Tongue (tissue), 2 donors: ENCODE measurements around the gene TMEM14A. TPM values are rescaled to one million over a fixed set of nuclear protein-coding genes. Genes with fewer than 3 reads are reported as not detected.
A peak's percentile ranks its signal among the peaks of the same experiment; 100 is the strongest.
"Not testable (repeated sequence)": the region's sequence is repeated elsewhere in the genome, so short reads cannot be mapped to it uniquely, and the experiment has no call there.

Source experiments
- DNase-seq: peaks from one replicate; pipeline ENCODE4 v3.0.0-alpha.2; 2015
- total RNA-seq: library from RNA; depleted of rRNA; stranded (reverse); fragments of >200 nt; gene quantifications from one replicate; pipeline ENCODE4 v1.2.3, GENCODE V29; 2014

TMEM14A gene
- total RNA-seq, 1 donor from 2014 or later, result 25.4 TPM

DNA sequence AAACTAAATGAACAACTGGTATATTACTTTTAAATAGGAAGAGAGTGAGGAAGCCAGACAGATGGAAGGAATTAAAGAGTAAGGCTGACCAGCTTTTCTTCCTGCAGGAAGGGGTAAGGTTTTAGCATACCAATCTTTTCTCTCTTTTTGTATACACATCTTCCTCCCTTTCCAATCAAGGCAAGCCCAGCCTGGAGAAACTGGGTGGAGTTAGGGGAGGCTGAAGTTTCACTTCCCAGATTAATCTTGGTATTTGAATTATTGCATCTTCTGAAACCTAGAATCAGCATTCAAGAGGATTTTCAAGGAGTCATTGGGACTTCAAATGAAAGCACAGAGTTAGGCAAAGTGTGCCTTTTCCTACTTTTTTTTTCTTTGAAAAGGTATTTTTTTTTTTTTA, 33.1 kb downstream of the TMEM14A start:
- no peak for DNase-seq

DNA sequence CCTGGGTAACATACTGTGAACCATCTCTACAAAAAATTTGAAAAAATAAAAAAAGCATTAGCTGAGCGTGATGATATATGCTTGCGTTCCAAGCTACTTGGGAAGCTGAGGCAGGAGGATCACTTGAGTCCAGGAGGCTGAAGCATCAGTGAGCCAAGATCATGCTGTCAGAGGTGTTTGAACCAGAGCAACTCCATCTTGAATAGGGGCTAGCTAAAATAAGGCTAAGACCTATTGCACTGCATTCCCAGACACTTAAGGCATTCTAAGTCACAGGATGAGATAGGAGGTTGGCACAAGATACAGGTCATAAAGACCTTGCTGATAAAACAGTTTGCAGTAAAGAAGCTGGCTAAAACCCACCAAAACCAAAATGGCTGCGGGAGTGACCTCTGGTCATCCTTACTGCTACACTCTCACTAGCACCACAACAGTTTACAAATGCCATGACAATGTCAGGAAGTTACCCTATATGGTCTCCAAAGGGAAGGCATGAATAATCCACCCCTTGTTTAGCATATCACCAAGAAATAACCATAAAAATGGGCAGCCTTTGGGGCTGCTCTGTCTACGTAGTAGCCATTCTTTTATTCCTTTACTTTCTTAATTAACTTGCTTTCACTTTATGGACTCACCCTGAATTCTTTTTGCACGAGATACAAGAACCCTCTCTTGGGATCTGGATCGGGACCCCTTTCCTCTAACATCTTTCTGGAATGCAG, 34.0 kb downstream of the TMEM14A start:
- not testable (repeated sequence) for DNase-seq

DNA sequence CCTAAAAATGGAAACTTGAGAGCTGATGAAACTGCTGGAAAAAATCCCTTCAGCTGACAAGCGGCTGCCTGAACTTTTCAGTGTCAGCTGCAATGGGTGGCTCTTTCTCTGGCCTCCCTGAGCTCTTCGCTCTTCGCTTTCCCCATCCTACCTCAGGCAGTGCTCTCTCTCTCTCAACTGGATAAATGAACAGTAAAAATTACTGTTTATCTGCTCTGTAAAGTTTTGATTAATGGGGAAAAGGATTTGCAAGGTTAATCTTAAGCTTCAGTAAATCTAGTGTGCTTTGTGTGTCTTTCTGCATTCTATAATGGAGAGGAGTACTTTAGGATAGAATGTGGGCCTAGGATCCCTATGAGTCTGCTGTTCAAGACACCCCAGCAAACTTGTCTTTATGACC, 35.1 kb downstream of the TMEM14A start:
- DNase-seq, result no peak

DNA sequence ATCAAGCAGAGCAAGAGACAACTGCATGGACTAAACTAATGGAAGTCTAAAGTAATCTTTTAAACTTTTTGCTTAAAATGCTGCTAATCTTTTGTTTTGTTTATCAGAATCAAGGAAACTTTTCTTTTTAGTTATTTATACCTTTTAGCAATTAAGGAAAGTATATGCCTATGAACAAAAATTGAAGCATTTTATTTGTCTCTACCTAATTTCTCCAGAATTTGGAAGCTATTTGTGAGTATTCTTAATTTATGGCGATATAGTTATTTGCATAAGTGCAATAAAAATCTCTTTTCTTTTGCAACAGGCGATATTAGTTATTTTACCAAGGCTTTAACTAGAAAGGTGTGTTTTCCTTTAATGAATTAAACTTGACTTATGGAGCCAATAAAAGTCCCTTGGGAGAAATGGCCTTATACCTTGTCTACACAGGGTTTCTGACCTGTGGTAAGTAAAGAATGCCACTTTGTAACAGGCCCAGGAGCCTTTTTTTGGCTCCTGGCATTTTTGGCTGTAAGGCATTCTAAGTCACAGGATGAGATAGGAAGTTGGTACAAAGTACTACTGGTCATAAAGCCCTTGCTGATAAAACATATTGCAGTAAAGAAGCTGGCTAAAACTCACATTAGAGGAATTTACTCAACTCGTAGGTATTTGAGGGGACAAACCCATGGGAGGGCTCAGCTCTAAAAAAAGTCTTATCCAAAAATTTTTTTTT, 37.2 kb downstream of the TMEM14A start:
- no peak for DNase-seq

DNA sequence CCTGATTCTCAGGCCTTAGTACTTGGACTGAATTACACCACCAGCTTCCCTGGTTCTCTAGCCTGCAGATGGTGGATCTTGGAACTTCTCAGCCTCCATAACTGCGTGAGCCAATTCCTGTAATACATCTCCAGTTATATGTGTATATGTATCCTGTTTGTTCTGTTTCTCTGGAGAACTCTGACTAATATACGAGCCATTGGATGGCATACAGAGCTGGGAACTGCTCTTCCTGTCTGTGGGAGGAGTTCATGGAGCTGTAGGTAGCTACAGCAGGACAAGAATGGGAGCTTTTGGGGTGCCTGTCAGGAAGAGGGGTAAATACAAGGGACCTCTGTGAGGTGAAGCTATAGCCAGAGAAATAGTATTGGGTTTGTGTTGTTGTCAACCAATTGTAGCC, 41.2 kb downstream of the TMEM14A start:
- no peak for DNase-seq

DNA sequence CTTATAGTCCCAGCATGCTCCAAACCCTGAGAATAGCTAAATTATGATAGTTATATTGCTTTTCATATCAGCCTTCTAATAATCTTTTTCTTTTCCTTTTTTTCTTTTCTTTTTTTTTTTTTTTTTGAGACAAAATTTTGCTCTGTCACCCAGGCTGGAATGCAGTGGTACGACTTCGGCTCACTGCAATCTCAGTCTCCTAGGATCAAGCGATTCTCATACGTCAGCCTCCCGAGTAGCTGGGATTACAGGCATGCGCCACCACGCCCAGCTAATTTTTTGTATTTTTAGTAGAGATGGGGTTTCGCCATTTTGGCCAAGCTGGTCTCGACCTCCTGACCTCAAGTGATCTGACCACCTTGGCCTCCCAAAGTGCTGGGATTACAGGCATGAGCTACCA, 43.8 kb downstream of the TMEM14A start:
- DNase-seq, result not testable (repeated sequence)

DNA sequence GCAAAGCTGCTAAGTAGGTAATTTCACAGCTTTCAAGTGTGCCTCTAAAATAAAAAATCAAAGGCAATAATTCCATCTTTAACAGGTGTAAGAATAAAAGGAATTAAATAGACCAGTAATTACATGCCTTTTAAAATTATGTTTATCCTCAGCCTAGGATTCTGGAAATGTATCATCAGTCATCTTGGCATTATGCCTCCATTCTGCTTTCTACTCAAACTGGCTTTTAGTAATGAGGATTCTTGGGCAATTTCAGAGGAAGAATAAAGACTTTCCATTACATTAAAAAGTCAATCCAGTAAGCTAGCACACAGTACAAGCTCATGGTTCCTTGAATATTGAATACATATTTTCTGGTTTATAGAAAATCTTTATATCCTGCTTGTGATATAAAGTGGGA, 47.6 kb downstream of the TMEM14A start:
- DNase-seq, result no peak

DNA sequence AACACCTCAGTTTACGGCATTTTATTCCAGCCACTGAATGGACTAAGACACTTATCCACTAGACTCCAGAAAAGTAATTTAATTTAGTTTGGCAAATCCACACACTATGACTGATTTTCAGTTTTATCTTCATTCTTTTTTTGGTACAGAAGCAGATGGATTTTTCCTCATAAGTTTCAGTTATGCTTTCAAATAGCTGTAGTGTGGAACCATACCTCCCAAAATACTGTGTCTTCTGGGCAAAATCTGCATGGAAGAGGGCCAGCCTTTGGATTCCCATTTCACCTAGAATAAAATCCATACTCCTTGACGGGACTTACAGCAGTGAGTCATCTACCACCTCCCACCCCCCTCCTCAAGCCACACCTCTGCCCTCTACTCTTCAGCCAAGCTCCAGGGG, 49.4 kb downstream of the TMEM14A start:
- no peak for DNase-seq

DNA sequence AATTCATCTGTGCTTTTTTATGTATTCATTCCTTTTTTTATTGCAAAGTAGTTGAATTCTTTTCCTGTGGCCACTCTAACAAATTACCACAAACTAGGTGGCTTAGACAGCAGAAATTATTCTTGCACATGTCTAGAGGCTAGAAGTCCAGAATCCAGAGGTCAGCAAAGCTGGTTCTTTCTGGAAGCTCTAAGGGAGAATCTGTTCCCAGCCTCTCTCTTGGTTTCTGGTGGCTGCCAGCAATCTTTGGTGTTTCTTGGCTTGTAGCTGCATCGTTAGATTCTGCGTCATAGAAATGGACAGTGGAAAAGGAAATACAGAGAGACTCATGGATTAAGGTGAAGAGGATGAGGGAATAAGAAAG, 53.1 kb downstream of the TMEM14A start:
- DNase-seq, result peak; percentile 10

DNA sequence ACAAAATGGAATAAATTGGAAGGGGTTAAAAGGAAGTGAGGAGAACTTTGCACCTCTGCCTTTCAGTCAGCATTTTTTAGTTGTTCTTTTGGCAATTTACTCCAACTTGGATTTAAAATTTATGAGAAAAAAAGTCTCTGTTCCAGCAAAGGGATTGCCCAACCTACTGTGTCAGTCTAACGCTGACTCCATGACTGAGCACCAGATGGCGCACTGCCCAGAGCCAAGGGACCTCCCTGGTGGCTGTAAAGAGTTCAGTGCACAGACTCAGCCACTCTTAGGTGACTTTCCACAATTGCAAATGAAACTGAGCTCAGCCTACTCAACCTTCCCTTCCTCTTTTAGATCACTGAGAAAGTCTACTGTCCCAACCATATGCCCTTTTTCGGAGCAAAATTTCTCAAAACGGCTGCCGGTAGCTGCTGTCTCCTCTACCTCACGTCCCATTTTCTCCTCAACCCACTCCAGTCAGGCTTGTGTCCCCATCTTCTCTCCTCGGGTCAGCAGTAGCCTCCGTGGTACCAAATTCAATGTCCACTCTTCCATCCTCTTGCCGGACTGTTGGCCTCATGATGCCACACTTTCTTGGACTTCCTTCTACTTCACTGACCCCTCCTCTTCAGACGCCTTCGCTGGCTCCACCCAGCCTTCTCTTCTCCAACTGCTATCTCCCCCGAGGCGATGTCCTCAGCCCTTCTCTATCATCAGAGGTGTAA, 53.7 kb downstream of the TMEM14A start:
- DNase-seq, result peak; percentile 60

DNA sequence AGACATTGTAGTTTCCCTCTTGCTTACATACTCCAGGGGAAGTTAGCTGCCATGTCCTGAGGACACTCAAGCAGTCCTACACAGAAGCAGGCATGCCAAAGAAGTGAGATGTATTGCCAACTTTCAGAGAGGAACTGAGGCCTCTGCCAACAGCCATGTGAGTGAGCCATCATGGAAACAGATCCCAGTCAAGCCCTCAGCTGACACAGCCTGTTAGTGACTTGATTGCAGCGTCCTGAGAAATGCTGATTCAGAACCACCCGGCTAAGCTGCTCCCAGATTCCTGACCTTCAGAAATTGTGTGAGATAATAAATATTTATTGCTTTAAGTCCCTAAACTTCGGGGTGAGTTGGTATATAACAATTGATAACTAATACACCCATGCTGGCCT, 54.2 kb downstream of the TMEM14A start:
- DNase-seq, result no peak

DNA sequence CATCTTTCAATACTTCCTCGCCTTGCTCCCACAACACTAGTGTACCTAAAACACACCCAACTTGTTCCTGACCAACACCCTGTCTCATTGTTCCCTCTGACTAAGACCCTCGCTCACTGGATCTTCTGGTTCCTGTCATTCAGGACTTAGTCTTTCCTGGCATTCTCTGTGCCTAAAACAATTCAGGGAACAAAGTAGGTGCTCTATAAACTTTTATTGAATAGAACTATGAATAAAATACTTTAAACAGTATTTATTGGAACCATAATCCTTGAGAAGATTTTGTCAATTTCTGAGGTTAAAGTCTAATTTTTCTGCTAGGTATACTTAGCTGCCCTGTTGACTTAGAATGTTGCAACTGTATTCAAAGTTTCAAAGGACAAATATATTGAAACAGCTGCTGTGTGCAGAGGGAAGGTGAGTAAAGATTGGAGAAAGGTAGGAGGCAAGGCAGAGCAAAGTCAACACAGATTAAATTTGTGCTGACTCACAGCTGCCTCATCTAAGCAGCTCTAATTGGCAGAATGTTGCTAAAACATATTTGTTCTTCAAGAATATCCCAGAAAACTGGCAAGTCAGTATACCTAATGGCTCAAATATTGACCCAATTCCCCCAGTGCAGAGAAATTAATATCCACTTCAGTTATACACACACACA, 54.8 kb downstream of the TMEM14A start:
- DNase-seq, result peak; percentile 18

DNA sequence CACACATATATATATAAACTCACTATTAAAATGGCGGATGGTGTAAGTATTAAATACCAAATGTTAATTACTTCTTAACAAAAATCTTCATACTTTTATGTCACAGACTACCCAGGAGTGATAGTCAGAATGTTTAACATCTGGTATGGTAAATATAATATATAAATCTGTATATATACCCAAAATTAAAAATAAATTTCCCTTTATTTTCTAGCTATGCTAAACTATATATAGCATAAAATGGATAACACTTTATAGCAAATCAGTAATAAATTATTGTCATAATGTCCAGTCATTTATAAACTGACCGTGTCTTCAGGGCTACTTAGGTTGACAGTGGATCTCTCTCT, 55.3 kb downstream of the TMEM14A start:
- DNase-seq, result no peak

DNA sequence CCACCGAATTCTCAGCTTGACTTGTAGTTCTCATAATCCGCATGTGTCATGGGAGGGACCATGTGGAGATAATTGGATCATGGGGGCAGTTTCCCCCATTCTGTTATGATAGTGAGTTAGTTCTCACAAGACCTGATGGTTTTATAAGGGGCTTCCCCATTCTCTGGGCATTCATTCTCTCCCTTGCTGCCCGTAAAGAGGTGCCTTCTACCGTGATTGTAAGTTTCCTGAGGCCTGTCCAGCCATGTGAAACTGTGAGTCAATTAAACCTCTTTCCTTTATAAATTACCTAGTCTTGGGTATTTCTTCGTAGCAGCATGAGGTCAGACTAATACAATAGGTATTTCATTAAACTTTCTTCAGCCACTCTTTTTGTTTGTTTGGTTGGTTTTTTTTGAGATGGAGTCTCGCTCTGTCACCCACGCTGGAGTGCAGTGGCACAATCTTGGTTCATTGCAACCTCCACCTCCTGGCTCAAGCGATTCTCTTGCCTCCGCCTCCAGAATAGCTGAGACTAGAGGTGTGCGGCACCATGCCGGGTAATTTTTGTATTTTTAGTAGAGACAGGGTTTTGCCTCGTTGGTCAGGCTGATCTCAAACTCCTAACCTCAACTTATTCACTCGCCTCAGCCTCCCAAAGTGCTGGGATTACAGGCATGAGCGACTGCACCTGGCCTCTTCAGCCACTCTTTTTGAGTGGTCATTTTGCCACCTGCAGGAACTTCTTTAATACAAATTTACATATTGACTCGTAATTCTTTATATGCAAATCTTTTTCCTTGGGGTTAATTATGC, 56.0 kb downstream of the TMEM14A start:
- no peak for DNase-seq

DNA sequence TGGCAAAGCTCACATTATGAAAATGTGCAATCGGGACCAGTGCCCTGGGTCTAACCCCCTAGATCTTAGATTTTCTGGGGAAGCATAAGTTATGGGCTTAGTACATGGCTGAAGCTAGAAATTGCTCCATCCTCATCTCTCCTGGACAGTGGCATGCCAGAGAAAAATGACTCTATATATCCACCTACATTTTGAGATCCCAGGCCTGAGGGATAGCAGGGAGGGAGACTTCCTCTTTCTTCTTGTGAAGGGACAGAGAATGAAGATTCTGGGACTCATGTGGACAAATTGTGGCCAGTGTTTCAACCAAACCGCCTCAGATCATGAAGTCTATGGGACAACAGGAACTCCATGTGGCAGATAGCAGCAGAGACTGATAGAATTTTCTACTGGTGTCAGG, 57.0 kb downstream of the TMEM14A start:
- no peak for DNase-seq

DNA sequence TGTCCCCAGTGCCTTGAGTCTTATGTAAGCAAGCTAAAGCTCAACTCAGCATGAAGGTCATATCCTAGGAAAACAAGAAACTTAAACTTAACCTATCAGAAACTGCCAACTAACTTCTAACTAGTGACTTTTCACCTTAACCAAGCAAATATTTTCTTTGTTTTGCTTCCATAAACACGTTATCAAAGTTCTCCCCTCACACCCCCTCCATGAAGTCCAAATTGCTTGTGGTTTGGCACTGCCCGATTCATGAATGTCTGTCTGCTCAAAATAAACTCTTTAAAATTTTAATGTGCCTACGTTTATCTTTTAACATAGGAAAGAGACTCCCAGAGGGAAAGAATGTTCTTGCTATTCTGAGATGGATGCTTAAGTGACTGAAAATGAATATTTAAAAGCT, 57.5 kb downstream of the TMEM14A start:
- no peak for DNase-seq

DNA sequence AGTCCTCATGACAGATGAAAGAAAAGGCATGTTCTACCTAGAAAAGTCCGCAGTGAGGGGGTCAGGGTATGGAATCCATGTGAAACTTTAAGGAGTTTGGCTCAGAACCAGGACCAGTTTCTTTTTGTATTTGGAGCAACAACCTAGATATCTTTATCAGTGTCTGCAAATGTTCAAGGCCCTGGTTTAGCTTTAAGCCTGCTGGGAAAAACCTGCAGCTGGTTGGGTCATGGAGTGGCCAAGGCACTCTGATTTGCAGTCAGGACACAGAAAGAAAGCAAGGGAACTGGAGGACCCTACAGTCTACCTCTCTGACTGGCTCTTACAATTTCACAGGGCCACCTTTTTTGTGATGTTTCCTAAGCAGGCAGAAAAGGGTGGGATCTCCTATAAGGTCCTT, 58.7 kb downstream of the TMEM14A start:
- no peak for DNase-seq

DNA sequence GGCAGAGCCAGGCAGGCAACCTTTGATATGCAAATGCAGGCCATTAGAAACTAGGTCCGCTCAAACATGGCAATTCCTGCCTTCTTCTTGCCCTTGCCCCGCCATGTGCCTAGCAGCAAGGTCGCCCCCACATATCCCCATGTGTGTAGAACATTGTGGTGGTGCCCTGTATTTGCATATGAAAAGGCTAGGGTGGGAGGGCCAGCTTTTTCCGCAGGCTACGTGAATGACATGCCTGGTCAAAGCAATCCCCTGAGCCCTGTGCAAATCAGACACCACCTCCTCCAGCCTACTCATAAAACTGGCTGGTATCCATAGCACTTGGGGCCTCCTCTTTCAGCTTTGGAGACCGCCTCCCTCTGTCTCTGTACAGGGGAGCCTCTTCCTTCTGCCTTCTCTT, 60.8 kb downstream of the TMEM14A start:
- no peak for DNase-seq

DNA sequence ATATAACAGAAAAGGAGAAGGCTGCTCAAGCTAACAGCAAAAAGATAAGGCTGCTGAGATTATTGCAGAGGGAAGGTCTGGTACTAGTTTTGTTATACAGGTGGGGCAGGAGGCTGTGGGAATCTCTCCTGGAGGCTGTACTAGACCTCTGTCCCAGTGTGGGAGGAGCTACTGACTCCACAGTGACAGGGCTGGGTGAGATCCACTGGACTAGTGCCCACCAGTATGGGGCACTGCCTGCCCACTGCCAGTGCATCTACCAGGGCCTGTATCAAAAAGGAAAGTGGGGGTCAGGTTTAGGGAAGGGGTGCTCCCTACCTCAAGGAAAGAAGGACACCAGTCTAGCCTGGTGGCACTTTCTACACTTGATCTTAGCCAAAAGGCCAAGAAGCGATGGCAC, 62.3 kb downstream of the TMEM14A start:
- no peak for DNase-seq

DNA sequence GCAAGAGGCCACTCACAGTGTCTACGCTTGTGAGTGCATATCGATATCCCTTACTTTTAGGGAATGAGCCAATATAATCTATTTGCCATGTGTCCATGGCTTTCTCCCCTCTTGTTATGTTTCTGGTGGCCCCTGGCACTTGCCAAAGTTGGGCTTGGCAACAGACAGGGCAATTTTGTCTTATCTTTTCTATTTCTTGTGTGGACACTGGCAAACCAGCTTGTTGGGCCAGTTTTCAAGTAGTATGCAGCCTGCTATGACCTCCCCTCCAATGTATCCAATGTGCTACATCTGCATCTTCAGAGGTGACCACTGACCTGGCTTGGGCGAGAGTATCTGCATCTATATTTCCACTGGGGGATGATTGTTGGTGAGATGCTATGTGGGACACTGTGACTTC, 63.2 kb downstream of the TMEM14A start:
- DNase-seq, result no peak

DNA sequence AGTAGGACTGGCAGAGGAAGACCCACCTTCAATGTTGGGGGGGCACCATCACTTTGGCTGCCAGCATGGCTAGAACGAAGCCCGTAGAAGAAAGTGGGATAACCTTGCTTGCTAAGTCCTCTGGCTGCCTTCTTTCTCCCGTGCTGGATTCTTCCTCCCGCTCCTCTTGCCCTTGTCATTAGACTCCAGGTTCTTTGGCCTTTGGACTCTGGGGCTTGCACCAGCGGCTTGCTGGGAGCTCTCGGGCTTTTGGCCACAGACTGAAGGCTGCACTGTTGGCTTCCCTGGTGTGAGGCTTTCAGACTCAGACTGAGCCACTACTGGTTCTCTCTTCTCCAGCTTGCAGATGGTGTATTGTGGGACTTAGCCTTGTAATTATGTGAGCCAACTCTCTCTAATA, 64.2 kb downstream of the TMEM14A start:
- no peak for DNase-seq

DNA sequence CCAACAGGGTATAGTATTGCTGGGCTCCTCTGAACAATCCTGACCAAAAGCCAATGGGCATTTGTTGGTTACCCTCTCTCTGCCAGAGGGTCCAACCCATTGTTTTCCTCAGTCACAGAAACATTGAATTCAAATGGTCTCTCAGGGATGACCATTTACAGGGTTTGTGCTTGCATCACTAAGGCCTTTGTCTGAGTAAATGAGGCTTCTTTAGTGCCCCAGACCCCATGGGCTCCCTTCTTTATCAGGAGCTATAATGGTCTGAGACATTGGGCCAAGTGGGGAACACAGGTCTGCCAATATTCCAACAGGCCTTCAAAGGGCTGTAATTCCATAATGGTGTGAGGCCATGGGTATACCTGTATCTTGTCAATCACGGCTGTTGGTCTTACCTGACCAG, 65.2 kb downstream of the TMEM14A start:
- DNase-seq, result no peak
